MV-4-11 (cell line): Measurements from ENCODE around the gene HOXC9.

Source experiments
- DNase-seq: peaks from one replicate; lab custom pipeline; 2025; lab: John Stamatoyannopoulos, UW

Gene HOXC9

GRCh38 chr12:53988541-53989226 lies 11.3 kb upstream of the HOXC9 start:
- no peak for DNase-seq

DNA sequence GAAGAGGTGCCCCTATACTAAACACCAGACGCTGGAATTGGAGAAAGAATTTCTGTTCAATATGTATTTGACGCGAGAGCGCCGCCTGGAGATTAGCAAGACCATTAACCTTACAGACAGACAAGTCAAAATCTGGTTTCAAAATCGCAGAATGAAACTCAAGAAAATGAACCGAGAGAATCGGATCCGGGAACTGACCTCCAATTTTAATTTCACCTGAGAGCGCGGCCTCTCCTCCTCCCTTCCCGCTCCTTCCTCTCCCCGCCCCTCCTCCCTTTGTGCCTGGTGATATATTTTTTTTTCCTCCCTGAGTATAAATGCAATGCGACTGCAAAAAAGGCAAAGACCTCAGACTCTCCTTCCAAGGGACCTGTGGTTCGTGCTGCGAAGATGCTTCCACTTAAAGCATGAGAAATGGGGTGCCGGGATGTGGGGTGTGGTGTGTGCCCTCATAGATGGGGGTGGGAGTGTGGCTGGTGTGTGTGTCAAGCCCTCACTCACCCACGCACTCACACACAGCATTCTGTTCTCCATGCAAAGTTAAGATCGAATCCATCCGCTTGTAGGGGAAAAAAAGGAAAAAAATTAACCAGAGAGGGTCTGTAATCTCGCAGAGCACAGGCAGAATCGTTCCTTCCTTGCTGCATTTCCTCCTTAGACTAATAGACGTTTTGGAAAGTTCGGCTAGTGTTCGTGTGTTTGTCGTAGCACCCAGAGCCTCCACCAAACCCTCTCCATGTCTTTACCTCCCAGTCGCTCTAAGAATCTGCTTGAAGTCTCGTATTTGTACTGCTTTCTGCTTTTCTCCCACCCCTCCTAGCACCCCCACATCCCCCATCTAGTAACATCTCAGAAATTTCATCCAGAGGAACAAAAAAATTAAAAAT lies 10.5 kb upstream of the HOXC9 start:
- peak; percentile 78 for DNase-seq

DNA sequence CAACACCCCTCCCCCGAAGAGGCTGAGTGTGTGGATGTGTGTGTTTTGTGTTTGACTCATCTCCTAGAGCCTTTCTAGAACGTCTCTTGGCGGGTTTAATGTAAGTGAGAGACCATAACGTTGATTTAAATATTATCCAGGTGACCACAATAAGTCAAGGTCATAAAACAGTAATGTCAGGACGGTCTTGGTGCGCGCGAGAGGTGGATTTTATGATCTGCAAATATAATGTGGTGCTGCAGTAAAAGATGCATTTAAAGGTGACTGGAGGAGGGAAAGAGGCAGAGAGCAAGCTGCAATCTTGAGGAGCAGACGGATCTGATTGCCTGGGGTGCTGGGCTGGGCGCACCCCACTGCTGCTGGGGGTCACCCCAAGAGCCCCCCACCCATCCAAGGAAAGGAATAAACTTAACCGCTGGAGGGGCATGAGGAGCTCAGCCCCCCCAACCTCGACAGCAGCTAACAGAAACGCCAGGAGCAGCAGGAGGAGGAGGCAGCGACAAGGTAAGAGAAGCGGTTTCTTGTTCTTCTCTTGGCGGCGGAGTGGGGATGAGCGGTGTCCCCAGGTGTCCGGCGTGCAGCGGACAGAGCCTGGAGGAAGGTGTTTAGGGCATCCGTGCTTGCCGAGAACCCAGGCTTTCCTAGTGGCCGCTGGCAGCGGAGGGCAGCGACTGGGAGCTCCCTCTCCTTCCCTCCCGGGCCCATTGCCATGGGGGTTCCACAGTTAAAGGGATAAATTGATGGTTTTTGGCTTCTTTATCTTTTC lies 9.5 kb upstream of the HOXC9 start:
- no peak for DNase-seq

GRCh38 chr12:53991077-53991460 lies 8.9 kb upstream of the HOXC9 start:
- no peak for DNase-seq

DNA sequence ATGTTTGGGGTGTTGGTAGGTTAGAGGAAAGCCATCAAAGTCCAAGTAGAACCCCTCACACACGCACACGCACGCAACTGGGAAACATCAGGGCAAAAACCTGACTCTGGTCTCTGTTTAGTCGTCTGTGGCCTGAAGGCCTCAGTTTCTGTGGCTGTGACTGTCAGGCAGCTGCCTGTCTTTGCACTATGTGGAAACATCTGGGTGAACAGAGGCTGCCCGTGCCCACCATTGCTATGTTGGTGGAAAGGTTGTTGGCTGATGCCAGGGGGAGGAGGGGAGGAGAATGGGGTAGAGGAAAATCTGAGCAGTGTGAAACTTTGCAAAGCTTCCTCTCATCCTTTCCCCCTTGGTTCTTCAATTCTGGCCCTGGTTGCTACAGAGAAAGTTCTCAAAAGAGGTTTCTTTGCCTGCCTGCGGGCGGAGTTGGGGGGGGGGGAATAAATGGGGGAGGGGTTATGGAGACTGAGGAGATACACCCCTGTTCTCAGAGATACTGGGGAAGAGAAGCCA lies 7.5 kb upstream of the HOXC9 start:
- no peak for DNase-seq

- no peak for DNase-seq
Measured at GRCh38 chr12:53993162-53994008, 6.6 kb upstream of the HOXC9 start.

DNA sequence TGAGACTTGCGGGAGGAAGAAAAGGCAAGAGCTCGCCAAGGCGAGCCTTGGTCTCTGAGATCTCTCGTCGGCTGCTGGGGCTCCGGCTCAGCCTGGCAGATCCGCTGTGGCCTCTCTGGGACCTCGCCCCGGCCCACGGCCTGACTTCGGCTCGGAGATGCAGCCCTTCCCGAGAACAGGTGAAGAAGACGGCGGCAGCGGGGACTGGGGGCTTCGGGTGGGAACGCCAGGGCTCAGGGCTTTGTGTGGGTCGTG lies 6.0 kb upstream of the HOXC9 start:
- DNase-seq = no peak

DNA sequence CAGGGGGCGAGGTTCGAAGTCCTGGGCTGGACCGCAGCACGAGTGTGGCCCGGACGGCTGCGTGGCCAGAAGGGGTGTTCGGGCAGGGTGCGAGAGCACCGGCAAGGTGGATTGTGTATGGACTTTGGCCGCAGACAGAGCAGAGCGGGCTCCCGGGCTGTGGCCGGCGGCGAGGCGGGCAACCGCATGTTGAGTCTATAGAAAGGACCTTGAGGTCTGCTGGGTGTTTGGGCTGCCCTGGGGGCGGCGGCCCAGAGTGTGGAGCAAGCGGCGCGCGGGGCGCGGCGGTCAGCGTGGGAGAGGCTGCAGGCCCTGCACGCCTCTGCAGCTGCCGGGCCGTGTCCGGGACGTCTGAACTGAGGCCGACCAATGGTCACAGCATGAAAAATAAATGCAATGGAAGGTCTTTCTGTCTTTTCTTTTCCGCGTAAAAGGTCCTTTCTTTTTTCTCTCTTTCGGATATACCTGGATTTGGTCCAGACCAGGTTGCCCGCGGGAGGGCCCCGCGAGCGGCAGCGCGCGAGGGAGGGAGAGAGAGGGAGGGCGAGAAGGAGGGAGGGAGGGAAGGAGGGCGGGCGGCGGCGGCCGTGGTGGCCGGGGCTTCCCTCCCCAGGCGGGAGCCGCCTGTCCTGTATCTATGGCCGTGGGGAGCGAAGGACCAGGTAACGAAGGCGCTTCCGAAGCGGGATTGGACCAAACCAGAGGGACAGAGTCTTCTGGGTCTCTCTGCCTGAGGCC lies 5.5 kb upstream of the HOXC9 start:
- DNase-seq = no peak

DNA sequence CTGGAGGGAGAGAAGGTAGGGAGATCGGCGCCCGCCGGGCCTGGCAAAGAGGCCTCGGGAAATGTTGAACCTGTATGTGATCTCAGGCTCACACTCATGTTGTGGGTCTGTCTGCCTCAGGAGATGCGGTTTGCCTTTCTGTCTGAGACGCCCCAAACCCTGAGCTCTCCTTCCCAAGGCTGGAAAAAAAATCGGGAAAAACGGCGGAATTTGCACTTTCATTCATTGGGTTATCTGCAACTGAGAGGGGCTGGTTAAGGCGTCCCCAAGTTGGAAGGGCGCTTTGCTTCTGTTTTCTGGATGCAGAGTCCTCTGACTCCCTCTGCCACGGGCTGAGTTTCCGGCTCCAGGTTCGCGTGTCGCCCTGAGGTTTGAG lies 5.0 kb upstream of the HOXC9 start:
- no peak for DNase-seq

GRCh38 chr12:53995378-53996239 lies 4.4 kb upstream of the HOXC9 start:
- DNase-seq = peak; percentile 21

GRCh38 chr12:53996240-53997203 lies 3.4 kb upstream of the HOXC9 start:
- no peak for DNase-seq

DNA sequence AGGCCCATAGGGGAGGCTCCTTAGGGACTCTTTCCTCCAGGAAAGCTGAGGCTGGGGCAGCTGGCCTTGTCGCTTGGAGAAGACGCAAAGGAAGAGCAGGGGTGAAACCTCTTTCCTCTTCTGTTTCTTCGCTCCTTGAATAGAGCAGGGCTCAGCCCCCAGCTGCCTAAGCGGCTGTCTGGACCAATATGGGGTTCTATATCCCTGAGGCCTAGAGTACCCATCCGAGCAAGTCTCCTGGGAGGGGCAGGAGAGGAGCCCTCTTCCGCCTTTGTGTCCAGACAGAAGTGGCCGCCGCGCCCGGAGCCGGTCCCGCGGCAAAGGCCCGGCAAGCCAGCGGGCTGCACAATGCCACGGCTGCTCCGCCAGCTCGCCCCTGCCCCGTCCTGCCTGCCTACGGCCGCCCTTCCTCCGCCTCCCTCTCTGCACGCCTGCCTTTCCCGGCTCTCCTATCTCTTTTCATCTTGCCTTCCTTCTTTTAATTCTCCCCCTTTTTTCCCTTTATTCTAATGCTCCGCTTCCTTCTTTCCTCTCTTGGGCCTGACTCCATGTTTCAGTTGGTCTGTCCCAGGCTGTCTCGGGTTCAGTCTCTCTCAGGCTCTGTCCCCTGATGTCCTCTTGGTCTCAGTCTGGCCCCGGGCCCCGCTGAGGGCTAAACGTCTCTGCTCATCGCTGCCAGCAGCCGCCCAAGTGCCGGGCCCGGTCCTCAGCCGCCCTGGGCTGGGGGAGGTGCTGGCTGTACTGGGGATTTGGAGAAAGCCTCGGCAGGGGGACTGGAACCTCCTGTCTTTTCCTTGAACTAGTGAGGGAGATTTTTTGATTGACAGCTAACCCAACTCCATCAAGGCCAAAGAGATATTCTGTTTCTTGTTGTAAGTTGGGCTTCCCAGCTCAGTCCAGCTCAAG lies 2.5 kb upstream of the HOXC9 start:
- DNase-seq = no peak

- DNase-seq = no peak
Measured at GRCh38 chr12:53998110-53998899, 1.7 kb upstream of the HOXC9 start.

GRCh38 chr12:53998900-53999236 lies 1.1 kb upstream of the HOXC9 start:
- no peak for DNase-seq

DNA sequence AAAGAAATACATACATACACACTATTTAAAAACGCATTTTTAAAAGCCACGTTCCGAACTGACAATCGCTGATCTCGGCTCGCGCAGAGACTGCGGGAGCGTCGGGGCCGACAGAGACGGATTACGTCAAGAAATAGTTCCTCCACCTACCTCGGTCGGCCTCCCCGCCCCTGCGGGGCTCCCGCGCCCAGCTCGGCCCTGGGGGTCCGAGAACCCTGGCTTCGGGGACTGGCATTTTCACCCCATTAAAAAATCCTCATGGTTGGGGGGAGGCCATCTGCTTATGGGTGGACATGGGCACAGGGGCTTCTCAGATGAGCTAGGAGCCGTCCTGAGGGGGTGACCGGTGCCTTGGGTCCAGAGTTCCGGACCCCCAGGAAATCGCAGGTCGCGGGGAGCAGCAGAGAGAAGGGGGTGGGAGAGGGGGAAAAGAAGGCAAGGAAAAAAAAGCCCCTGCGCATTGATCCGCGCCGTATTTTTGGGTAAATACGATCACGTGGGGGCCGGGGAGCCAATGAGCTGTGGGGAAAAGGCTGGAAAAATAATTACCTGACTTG lies 324 bp upstream of the HOXC9 start:
- no peak for DNase-seq

- DNase-seq = no peak
Measured at GRCh38 chr12:54001283-54002187, 1.6 kb downstream of the HOXC9 start.
